ENCODE data around the gene GABRG3. TPM values are rescaled to one million over a fixed set of nuclear protein-coding genes. Genes with fewer than 3 reads are reported as not detected.

The GABRG3 gene
- total and polyA plus RNA-seq, 9 of the 15 experiments (the other 6 are each of a cell fraction or from before 2014, with no cell fraction given) = 4.0 to 15.1 (median 11.2) TPM

GRCh38 chr15:27468151-27468591 lies 497.2 kb downstream of the GABRG3 start (continued):
- peak in 1 of 2 experiments; percentile 62; a peak in 1 of 4 replicates for TF ChIP-seq FOXA3 (CRISPR knock-in tag; conservative IDR thresholded peaks at IDR 0.05 in 1 of 2, IDR thresholded peaks at IDR 0.05 in 1 of 2)
- TF ChIP-seq MLX (CRISPR knock-in tag; conservative IDR thresholded peaks at IDR 0.05) = no peak
- TF ChIP-seq ASH1L (IDR thresholded peaks at IDR 0.05; ENCODE audit: borderline replicate concordance, low read depth, partially characterized antibody) = no peak
- TF ChIP-seq ADNP (tag; IDR thresholded peaks at IDR 0.05) = no peak
- no peak for TF ChIP-seq SFPQ (IDR thresholded peaks at IDR 0.05; ENCODE audit: low read depth, low read length)
- no peak for TF ChIP-seq SAFB2 (IDR thresholded peaks at IDR 0.05; ENCODE audit: borderline replicate concordance, low read depth, low read length, severe bottlenecking)
- TF ChIP-seq ARID1B (IDR thresholded peaks at IDR 0.05) = peak; percentile 82
- no peak for TF ChIP-seq HNRNPUL1 (IDR thresholded peaks at IDR 0.05; ENCODE audit: low read length)
- no peak for TF ChIP-seq KAT7 (CRISPR knock-in tag; IDR thresholded peaks at IDR 0.05; ENCODE audit: borderline replicate concordance)
- TF ChIP-seq TRIM25 (IDR thresholded peaks at IDR 0.05; ENCODE audit: borderline replicate concordance) = no peak
- TF ChIP-seq NR2C2 (CRISPR knock-in tag; IDR thresholded peaks at IDR 0.05) = no peak
- TF ChIP-seq NR2C2 (tag; IDR thresholded peaks at IDR 0.05) = no peak
- TF ChIP-seq GTF2F1 (IDR thresholded peaks at IDR 0.05; ENCODE audit: low read depth, low read length) = no peak
- TF ChIP-seq SIN3A (IDR thresholded peaks at IDR 0.05; ENCODE audit: borderline replicate concordance in 2 of 2, control insufficient read depth in 1 of 2, low read depth in 2 of 2, low read length in 2 of 2) = no peak
- TF ChIP-seq ZNF76 (CRISPR knock-in tag; IDR thresholded peaks at IDR 0.05; ENCODE audit: borderline replicate concordance) = no peak
- no peak for TF ChIP-seq RB1 (IDR thresholded peaks at IDR 0.05; ENCODE audit: low read depth)
- TF ChIP-seq TEAD2 (tag; IDR thresholded peaks at IDR 0.05) = no peak
- no peak for TF ChIP-seq SNIP1 (IDR thresholded peaks at IDR 0.05; ENCODE audit: low read depth)
- TF ChIP-seq BDP1 (IDR thresholded peaks at IDR 0.05; ENCODE audit: insufficient read depth, insufficient read length) = no peak
- TF ChIP-seq USF2 (CRISPR knock-in tag; IDR thresholded peaks at IDR 0.05) = no peak
- TF ChIP-seq MEIS2 (IDR thresholded peaks at IDR 0.05; ENCODE audit: partially characterized antibody) = peak; percentile 78
- peak; percentile 65; the same call in 1 of the 2 replicates for TF ChIP-seq ESRRA (IDR thresholded peaks at IDR 0.05; ENCODE audit: borderline replicate concordance, low read depth)
- TF ChIP-seq TBL1XR1 (IDR thresholded peaks at IDR 0.05; ENCODE audit: low read length in 2 of 2) = peak in 1 of 2 experiments; percentile 69; a peak in 1 of 4 replicates
- TF ChIP-seq ZNF175 (CRISPR knock-in tag; IDR thresholded peaks at IDR 0.05; ENCODE audit: low read depth) = peak; percentile 74

Measured in K562 (cell line).